Activated CD4-positive, alpha-beta T cell treated with anti-CD3 and anti-CD28 coated beads for 36 hours (primary cell): ENCODE results near the gene PLA2G3. TPM values are rescaled to one million over a fixed set of nuclear protein-coding genes. Genes with fewer than 3 reads are reported as not detected.

Source experiments
- ATAC-seq: fragments of 200-7000 bp; cut with Tn5 transposase; one replicate; pipeline ENCODE4 v1.10.0; 2021; ENCODE audit warnings: mild to moderate bottlenecking, moderate library complexity
- CTCF ChIA-PET: fragments of 350-600 bp; sonication (Branson Sonifier 250); formaldehyde crosslinking; loops from one replicate; lab custom pipeline; 2021; ENCODE audit warnings: antibody characterized with exemption; lab: Charles Lee
- POLR2A ChIA-PET: fragments of 350-600 bp; sonication (Branson Sonifier 250); formaldehyde crosslinking; loops from one replicate; lab custom pipeline; 2021; ENCODE audit warnings: antibody characterized with exemption, inconsistent platforms; lab: Charles Lee
- DNase-seq: peaks from one replicate; pipeline ENCODE4 v3.0.0-alpha.2; 2020
- H3K27ac Mint-ChIP-seq: one replicate; pipeline ENCODE4 v1.8.0; 2021; ENCODE audit warnings: mixed read lengths
- H3K27me3 Mint-ChIP-seq: one replicate; pipeline ENCODE4 v1.8.0; 2021; ENCODE audit warnings: mixed read lengths
- H3K36me3 Mint-ChIP-seq: one replicate; pipeline ENCODE4 v1.8.0; 2021; ENCODE audit warnings: low read depth, mixed read lengths
- H3K4me1 Mint-ChIP-seq: one replicate; pipeline ENCODE4 v1.8.0; 2021; ENCODE audit warnings: mixed read lengths
- H3K4me3 Mint-ChIP-seq: one replicate; pipeline ENCODE4 v1.8.0; 2021; ENCODE audit warnings: mild to moderate bottlenecking, moderate library complexity, mixed read lengths
- H3K9me3 Mint-ChIP-seq: one replicate; pipeline ENCODE4 v1.8.0; 2021; ENCODE audit warnings: low read depth, mixed read lengths
- intact Hi-C, 2 experiments: fragments of 100-400 bp; cut with DNase I in 1 of 2; cut with micrococcal nuclease in 1 of 2; formaldehyde crosslinking; loops; one replicate each; pipeline versions ENCODE4 v1.14.2 to v1.15.1; 2022 to 2024; cut with DNase I, micrococcal nuclease
- total RNA-seq, 2 experiments: library from RNA; stranded (reverse); gene quantifications; one replicate each; pipeline ENCODE4 v1.2.3, GENCODE V29; 2021

The PLA2G3 gene
- total RNA-seq, 2 experiments from 2014 or later, result not detected

- intact Hi-C loops, result loop anchor here (2.0 kb wide), 1 partner anchor 202 kb away; no protein-coding TSS in a partner anchor
- H3K27ac Mint-ChIP-seq, result no peak overlapping the region
- POLR2A ChIA-PET, result no interaction called here
Observed at GRCh38 chr22:31148488-31148887, 8.2 kb upstream of the PLA2G3 start.

DNA sequence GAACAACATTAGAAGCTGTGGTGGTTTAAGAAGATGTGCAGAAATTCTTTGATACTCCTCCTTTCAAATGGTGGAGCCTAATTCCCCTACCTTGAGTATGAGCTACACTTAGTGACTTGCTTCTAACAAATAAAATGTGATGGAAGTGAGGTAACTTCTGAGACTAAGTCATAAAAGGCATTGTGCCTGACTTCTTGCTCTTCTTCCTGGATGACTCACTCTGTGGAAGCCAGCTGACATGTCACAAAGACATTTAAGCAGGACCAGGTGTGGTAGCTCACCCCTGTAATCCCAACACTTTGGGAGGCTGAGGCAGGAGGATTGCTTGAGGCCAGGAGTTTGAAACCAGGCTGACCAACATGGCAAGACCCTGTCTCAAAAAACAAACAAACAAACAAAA, 3.9 kb upstream of the PLA2G3 start:
- no peaks in the 10 kb centered on the region for H3K27me3 Mint-ChIP-seq
- DNase-seq (peak; percentile 18), ATAC-seq (peak; percentile 88)
- H3K4me3 Mint-ChIP-seq, result no peak overlapping the region
- no peak overlapping the region for H3K27ac Mint-ChIP-seq
- H3K4me1 Mint-ChIP-seq, result peaks cover 8% of the 10 kb centered on the region
- H3K36me3 Mint-ChIP-seq, result no peaks in the 10 kb centered on the region
- POLR2A ChIA-PET, result no interaction called here
- peaks cover 13% of the 10 kb centered on the region for H3K9me3 Mint-ChIP-seq
- intact Hi-C loops, result no loop called here
- CTCF ChIA-PET, result interaction anchor here (0.6 to 1.7 kb wide), 4 partner anchors 15 to 138 kb away, joined by 4 to 5 read pairs (median 4); partner anchors contain the start of gene RNF185

More at GRCh38 chr22:31148488-31148887, 8.2 kb upstream of the PLA2G3 start:
- Mint-ChIP-seq H3K4me1 (peaks cover 8% of the 10 kb centered on the region), H3K9me3 (peaks cover 13% of the 10 kb centered on the region), H3K27me3 (peaks cover 2% of the 10 kb centered on the region), H3K36me3 (no peaks in the 10 kb centered on the region), H3K4me3 (no peak overlapping the region)
- CTCF ChIA-PET, result interaction anchor here (0.7 to 2.0 kb wide), 5 partner anchors 10 to 209 kb away, joined by 3 to 10 read pairs (median 4); partner anchors contain the start of genes RNF185 and SELENOM
- DNase-seq, result no peak
- ATAC-seq, result no peak

DNA sequence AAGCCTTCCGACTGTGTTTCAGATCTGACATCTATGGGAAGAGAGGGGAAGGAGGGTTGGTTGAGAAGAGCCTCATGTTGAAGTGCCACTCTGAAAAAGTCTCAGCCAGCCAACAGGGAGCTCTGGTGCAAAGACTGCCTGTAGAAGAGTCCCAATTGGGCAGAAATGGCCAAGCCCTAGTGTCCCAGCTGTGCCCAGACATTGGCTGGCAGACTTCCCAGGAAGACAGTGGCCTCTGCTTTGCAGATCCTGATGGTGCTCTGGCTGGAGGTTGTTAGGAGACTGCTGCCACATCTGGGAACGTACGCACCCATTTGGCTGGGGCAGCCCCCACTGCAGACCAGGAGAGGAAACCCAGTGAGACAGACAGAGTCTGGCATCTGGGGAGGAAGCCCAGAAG, 3.2 kb upstream of the PLA2G3 start:
- CTCF ChIA-PET, result interaction anchor here (1.0 to 1.7 kb wide), 3 partner anchors 16 to 45 kb away, joined by 4 to 5 read pairs (median 5); partner anchors contain the start of gene RNF185
- Mint-ChIP-seq H3K4me3 (no peak overlapping the region), H3K27ac (no peak overlapping the region), H3K9me3 (peaks cover 13% of the 10 kb centered on the region), H3K4me1 (peaks cover 8% of the 10 kb centered on the region), H3K36me3 (no peaks in the 10 kb centered on the region), H3K27me3 (no peaks in the 10 kb centered on the region)
- POLR2A ChIA-PET, result no interaction called here
- DNase-seq, result no peak
- intact Hi-C loops, result no loop called here
- ATAC-seq, result no peak

- ChIA-PET POLR2A (no interaction called here), CTCF (interaction anchor here (0.6 to 1.7 kb wide), 3 partner anchors 16 to 44 kb away, joined by 3 to 5 read pairs (median 4); partner anchors contain the start of gene RNF185)
- no peaks in the 10 kb centered on the region for H3K36me3 Mint-ChIP-seq
- H3K4me3 Mint-ChIP-seq, result no peak overlapping the region
- H3K27ac Mint-ChIP-seq, result no peak overlapping the region
- no peak for ATAC-seq
- no peak for DNase-seq
- peaks cover 8% of the 10 kb centered on the region for H3K4me1 Mint-ChIP-seq
- intact Hi-C loops, result no loop called here
- no peaks in the 10 kb centered on the region for H3K27me3 Mint-ChIP-seq
- peaks cover 13% of the 10 kb centered on the region for H3K9me3 Mint-ChIP-seq
Observed at GRCh38 chr22:31143038-31143437, 2.7 kb upstream of the PLA2G3 start.

DNA sequence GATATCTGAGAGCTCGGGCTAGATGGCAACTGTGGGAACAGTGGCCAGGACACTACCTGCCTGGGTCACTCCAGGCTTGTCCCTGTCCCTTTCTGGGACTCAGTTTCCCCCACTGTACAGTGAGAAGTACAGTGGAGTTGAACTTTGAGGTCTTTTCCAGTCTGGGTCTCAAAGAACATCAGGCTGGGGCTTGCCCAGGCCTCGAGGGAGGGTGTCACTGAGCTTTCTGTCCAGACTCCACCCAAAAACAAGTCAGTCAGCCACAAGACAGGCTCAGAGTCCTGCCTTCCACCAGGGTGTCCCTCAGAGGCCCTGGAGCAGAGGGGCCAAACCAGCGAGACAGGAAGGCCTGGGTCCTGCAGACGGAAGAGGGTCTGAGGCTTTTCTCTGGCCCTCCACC, 2.0 kb upstream of the PLA2G3 start:
- CTCF ChIA-PET, result interaction anchor here (1.2 kb wide), 1 partner anchor 18 kb away, joined by 4 read pairs; the partner anchor contains the start of gene RNF185
- Mint-ChIP-seq H3K9me3 (peaks cover 9% of the 10 kb centered on the region), H3K27ac (no peak overlapping the region), H3K4me1 (peaks cover 8% of the 10 kb centered on the region), H3K4me3 (no peak overlapping the region), H3K36me3 (no peaks in the 10 kb centered on the region), H3K27me3 (no peaks in the 10 kb centered on the region)
- intact Hi-C loops, result no loop called here
- POLR2A ChIA-PET, result no interaction called here
- DNase-seq (no peak), ATAC-seq (no peak)

- CTCF ChIA-PET, result interaction anchor here (0.8 to 1.2 kb wide), 2 partner anchors 18 to 49 kb away, joined by 3 to 4 read pairs; partner anchors contain the start of gene RNF185
- no peak overlapping the region for H3K27ac Mint-ChIP-seq
Observed at GRCh38 chr22:31141551-31141950, 1.2 kb upstream of the PLA2G3 start.

GRCh38 chr22:31140746-31141145, 438 bp upstream of the PLA2G3 start:
- no peaks in the 10 kb centered on the region for H3K27me3 Mint-ChIP-seq
- H3K27ac Mint-ChIP-seq, result no peak overlapping the region
- intact Hi-C loops, result no loop called here
- no peak overlapping the region for H3K4me3 Mint-ChIP-seq
- CTCF ChIA-PET, result no interaction called here
- POLR2A ChIA-PET, result no interaction called here
- peaks cover 8% of the 10 kb centered on the region for H3K4me1 Mint-ChIP-seq
- H3K36me3 Mint-ChIP-seq, result no peaks in the 10 kb centered on the region
- H3K9me3 Mint-ChIP-seq, result peaks cover 7% of the 10 kb centered on the region
- DNase-seq, result no peak
- ATAC-seq, result no peak

More at GRCh38 chr22:31141551-31141950, 1.2 kb upstream of the PLA2G3 start:
- no peaks in the 10 kb centered on the region for H3K36me3 Mint-ChIP-seq
- no peaks in the 10 kb centered on the region for H3K27me3 Mint-ChIP-seq
- H3K4me1 Mint-ChIP-seq, result peaks cover 8% of the 10 kb centered on the region
- intact Hi-C loops, result no loop called here
- no peak for DNase-seq
- POLR2A ChIA-PET, result interaction anchor here (0.6 kb wide), 1 partner anchor 29 kb away, joined by 4 read pairs; no protein-coding TSS in a partner anchor
- no peak for ATAC-seq
- H3K9me3 Mint-ChIP-seq, result peaks cover 7% of the 10 kb centered on the region
- no peak overlapping the region for H3K4me3 Mint-ChIP-seq

DNA sequence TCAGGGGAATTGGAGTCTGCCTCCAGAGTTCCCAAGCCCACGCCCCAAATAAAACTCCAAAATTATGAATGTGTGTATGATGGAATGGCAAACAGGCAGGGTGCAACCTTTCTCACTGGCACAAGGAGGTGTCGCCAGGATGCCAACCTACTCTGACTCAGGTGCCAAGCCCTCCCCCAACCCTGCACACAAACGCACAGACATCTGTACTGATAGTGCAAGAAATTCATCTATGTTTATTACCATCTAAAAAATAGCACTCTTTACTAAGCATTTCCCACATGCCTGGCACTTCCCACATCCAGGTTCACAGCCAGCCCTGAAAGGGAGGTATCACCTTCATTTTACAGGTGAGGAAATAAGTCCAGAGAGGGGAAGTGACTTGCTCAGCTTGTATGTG, 1.2 kb downstream of the PLA2G3 start:
- no peaks in the 10 kb centered on the region for H3K27me3 Mint-ChIP-seq
- H3K27ac Mint-ChIP-seq, result no peak overlapping the region
- H3K36me3 Mint-ChIP-seq, result no peaks in the 10 kb centered on the region
- H3K9me3 Mint-ChIP-seq, result no peaks in the 10 kb centered on the region
- no peak overlapping the region for H3K4me3 Mint-ChIP-seq
- ATAC-seq (no peak), DNase-seq (no peak)
- H3K4me1 Mint-ChIP-seq, result peaks cover 3% of the 10 kb centered on the region
- intact Hi-C loops, result no loop called here
- CTCF ChIA-PET, result no interaction called here
- POLR2A ChIA-PET, result no interaction called here

DNA sequence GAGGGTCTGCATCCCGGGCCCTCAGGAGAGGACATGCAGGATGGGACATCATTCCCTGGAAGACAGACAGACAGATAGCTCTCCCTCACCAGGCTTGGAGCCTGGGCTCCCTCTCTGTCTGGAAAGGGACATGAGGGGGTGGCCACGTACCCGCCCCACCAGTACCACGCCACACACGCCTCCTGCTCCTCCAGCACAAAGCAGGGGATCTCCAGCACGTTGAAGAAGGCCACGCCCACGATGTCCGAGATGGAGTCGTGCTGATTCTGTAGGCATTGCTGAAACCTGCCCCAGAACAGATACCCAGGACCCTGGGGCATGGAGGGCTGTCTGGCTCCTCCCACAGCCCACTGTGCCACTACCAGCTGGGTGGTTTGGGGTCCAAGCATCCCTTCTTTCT, 2.2 kb downstream of the PLA2G3 start:
- CTCF ChIA-PET, result no interaction called here
- H3K27ac Mint-ChIP-seq, result no peak overlapping the region
- POLR2A ChIA-PET, result no interaction called here
- ATAC-seq (no peak), DNase-seq (no peak)
- no peak overlapping the region for H3K4me3 Mint-ChIP-seq
- no peaks in the 10 kb centered on the region for H3K27me3 Mint-ChIP-seq
- no peaks in the 10 kb centered on the region for H3K9me3 Mint-ChIP-seq
- no peaks in the 10 kb centered on the region for H3K4me1 Mint-ChIP-seq
- intact Hi-C loops, result no loop called here
- H3K36me3 Mint-ChIP-seq, result no peaks in the 10 kb centered on the region

GRCh38 chr22:31137721-31138120, 2.6 kb downstream of the PLA2G3 start:
- no peak overlapping the region for H3K4me3 Mint-ChIP-seq
- no peak overlapping the region for H3K27ac Mint-ChIP-seq
- CTCF ChIA-PET, result no interaction called here
- POLR2A ChIA-PET, result no interaction called here
- no peaks in the 10 kb centered on the region for H3K9me3 Mint-ChIP-seq
- DNase-seq, result no peak
- H3K4me1 Mint-ChIP-seq, result no peaks in the 10 kb centered on the region
- H3K36me3 Mint-ChIP-seq, result no peaks in the 10 kb centered on the region
- intact Hi-C loops, result no loop called here
- no peak for ATAC-seq
- no peaks in the 10 kb centered on the region for H3K27me3 Mint-ChIP-seq

DNA sequence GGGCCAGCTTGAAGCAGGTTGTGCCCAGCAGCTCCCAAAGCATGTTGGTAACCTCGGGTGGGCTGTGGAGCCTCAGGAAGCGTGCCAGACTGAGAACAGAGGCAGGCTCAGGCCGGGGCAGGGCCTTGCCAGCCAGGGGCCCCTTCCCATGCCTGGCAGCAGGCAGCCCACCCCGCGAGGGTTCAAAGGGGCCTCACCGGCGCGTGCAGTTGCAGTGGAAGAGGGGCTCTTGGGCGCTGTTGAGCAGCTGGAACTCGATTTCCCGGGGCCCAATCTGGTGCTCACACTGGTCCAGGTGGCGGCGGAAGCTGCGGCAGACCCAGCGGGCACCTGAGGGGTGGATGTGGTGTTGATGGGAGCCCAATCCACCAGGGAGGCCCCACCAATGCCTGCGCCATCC, 3.6 kb downstream of the PLA2G3 start:
- no peaks in the 10 kb centered on the region for H3K9me3 Mint-ChIP-seq
- DNase-seq, result no peak
- no peak overlapping the region for H3K27ac Mint-ChIP-seq
- H3K4me1 Mint-ChIP-seq, result no peaks in the 10 kb centered on the region
- H3K27me3 Mint-ChIP-seq, result no peaks in the 10 kb centered on the region
- ATAC-seq, result no peak
- CTCF ChIA-PET, result no interaction called here
- H3K4me3 Mint-ChIP-seq, result no peak overlapping the region
- H3K36me3 Mint-ChIP-seq, result no peaks in the 10 kb centered on the region
- intact Hi-C loops, result no loop called here
- POLR2A ChIA-PET, result no interaction called here

DNA sequence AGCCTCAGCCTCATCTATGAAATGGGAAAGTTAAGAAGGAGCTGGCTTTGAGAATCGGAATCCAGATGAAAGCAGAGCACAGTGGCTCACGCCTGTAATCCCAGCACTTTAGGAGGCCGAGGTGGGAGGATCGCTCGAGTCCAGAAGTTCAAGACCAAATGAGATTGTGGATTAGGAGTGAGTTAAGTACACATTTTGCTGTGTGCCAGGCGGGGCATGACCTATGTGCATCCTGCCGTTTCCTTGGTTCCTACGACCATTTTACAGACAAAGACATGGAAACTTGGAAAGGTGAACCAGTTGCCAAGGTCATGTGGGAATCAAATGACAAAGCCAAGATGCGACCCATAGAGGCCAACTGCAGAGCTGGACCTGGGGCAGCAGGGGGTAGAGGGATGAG, 4.2 kb downstream of the PLA2G3 start:
- Mint-ChIP-seq H3K4me1 (no peaks in the 10 kb centered on the region), H3K27ac (no peak overlapping the region), H3K9me3 (no peaks in the 10 kb centered on the region), H3K36me3 (no peaks in the 10 kb centered on the region), H3K4me3 (no peak overlapping the region), H3K27me3 (no peaks in the 10 kb centered on the region)
- ATAC-seq (no peak), DNase-seq (no peak)
- intact Hi-C loops, result no loop called here
- ChIA-PET POLR2A (no interaction called here), CTCF (no interaction called here)
